Sigmoid colon (tissue), 7 donors: Measurements from ENCODE around the gene CCDC57. TPM values are rescaled to one million over a fixed set of nuclear protein-coding genes. Genes with fewer than 3 reads are reported as not detected.
"Not testable (repeated sequence)": the region's sequence is repeated elsewhere in the genome, so short reads cannot be mapped to it uniquely, and the experiment has no call there.

Experiments used
- DNase-seq: peaks from one replicate; pipeline ENCODE4 v3.0.0-alpha.2; 2019
- H3K27ac ChIP-seq, 4 donors: fragments of 200-600 bp; sonication (generic); one replicate each; pipeline ENCODE4 v1.5.1; 2016 to 2019; ENCODE audit warnings: mild to moderate bottlenecking in 1 of 4
- H3K27me3 ChIP-seq, 3 donors: fragments of 200-600 bp; sonication (generic); one replicate each; pipeline ENCODE4 v1.5.1; 2019; ENCODE audit warnings: mild to moderate bottlenecking in 1 of 3
- H3K36me3 ChIP-seq, 4 donors: fragments of 200-600 bp; sonication (generic); one replicate each; pipeline ENCODE4 v1.5.1; 2016 to 2019
- H3K4me1 ChIP-seq, 4 donors: fragments of 200-600 bp; sonication (generic); one replicate each; pipeline ENCODE4 v1.5.1; 2017 to 2019
- H3K4me3 ChIP-seq, 4 donors: fragments of 200-600 bp; sonication (generic); one replicate each; pipeline ENCODE4 v1.5.1; 2017 to 2019; ENCODE audit warnings: mild to moderate bottlenecking in 2 of 4, moderate library complexity in 1 of 4
- H3K9me3 ChIP-seq, 4 donors: fragments of 200-600 bp in 3 of 4; sonication (generic) in 3 of 4; one replicate each; pipeline versions ENCODE4 v1.5.1 to v1.6.1; 2013 to 2019
- CTCF ChIP-seq, 4 experiments: fragments of 450-650 bp in 3 of 4; fragments of 200-600 bp in 1 of 4; IDR thresholded peaks; one replicate each; pipeline ENCODE4 v1.5.1; 2016 to 2019; ENCODE audit warnings: antibody characterized with exemption in 4 of 4, mild to moderate bottlenecking in 3 of 4, moderate library complexity in 2 of 4
- EP300 ChIP-seq, 4 donors: sonication (generic); formaldehyde crosslinking; IDR thresholded peaks; one replicate each; pipeline ENCODE4 v1.6.1; 2017; ENCODE audit warnings: antibody characterized with exemption in 4 of 4
- POLR2A ChIP-seq, 2 donors: fragments of 450-650 bp; IDR thresholded peaks; one replicate each; pipeline ENCODE4 v1.6.1; 2016; ENCODE audit warnings: antibody characterized with exemption in 2 of 2, mild to moderate bottlenecking in 2 of 2, moderate library complexity in 2 of 2
- POLR2AphosphoS5 ChIP-seq, 4 donors: sonication (generic); formaldehyde crosslinking; IDR thresholded peaks; one replicate each; pipeline ENCODE4 v1.6.1; 2017; ENCODE audit warnings: antibody characterized with exemption in 4 of 4
- WGBS, 2 donors: extraction: QIAGEN DNeasy Blood & Tissue Kit; methylation state at CpG; one replicate each; pipeline ENCODE4 v1.1.7; 2013; 5-methylcytosine and 5-hydroxymethylcytosine counted together
- intact Hi-C: fragments of 100-400 bp; cut with DNase I; formaldehyde crosslinking; loops from one replicate; pipeline ENCODE4 v1.15.1; 2023
- polyA plus RNA-seq, 3 donors: library from polyadenylated mRNA; stranded (reverse); fragments of 200-250 nt; gene quantifications; one replicate each; pipeline ENCODE4 v1.2.3, GENCODE V29; 2013
- total RNA-seq, 4 donors: library from RNA; depleted of rRNA; stranded (reverse); fragments of >200 nt; gene quantifications; one replicate each; pipeline ENCODE4 v1.1.0, GENCODE V29; 2016
- donor health status: healthy with polysubstance abuse.
- donor health status: Bipolar disorder and iron deficiency.
- donor health status: healthy.

CCDC57 gene
- total RNA-seq (10 to 100 TPM; 13.3 to 34.1 (median 20.8) TPM), polyA plus RNA-seq (10 to 100 TPM; 17.4 to 47.8 (median 25.4) TPM)

- 0 to 1% methylated on average over 116 of the region's 116 CpGs for whole genome bisulfite sequencing, 2 donors
- peak; percentile 91 for DNase-seq
Observed at GRCh38 chr17:82212331-82213250, at the start of gene CCDC57. Gene CCDC57, minus strand, starts transcription at chr17:82212842. Its CDS starts 10,898 bp downstream, at chr17:82201944.

GRCh38 chr17:82262344-82262743 lies 49.7 kb upstream of the CCDC57 start:
- no peak for DNase-seq
- H3K36me3 ChIP-seq, result peaks cover 33 to 91% (median 50%) of the 10 kb centered on the region in 4 donors
- no peaks in the 10 kb centered on the region for H3K9me3 ChIP-seq
- TF ChIP-seq CTCF (IDR thresholded peaks at IDR 0.05) (no peak), EP300 (IDR thresholded peaks at IDR 0.05) (no peak), POLR2AphosphoS5 (IDR thresholded peaks at IDR 0.05) (no peak), POLR2A (IDR thresholded peaks at IDR 0.05) (no peak)
- H3K4me3 ChIP-seq, result no peak overlapping the region
- peak overlapping the region in 1 of 4 donors; percentile 35 for H3K27ac ChIP-seq
- H3K27me3 ChIP-seq, result no peaks in the 10 kb centered on the region
- 84 to 89% methylated on average over 4 of the region's 4 CpGs for WGBS, 2 donors
- intact Hi-C loops, result no loop called here
- H3K4me1 ChIP-seq, result peaks cover 0 to 30% (median 21%) of the 10 kb centered on the region in 4 donors

More at GRCh38 chr17:82212331-82213250, at the start of gene CCDC57:
- Histone ChIP-seq H3K4me3 (peak within 1 kb of the TSS; percentile 80 to 95 (median 88)), H3K27ac (peak within 1 kb of the TSS; percentile 84 to 91 (median 86)), H3K9me3 (no peaks in the 10 kb centered on the region), H3K27me3 (no peaks in the 10 kb centered on the region), H3K4me1 (peaks cover 0 to 30% (median 18%) of the 10 kb centered on the region in 4 donors), H3K36me3 (peaks cover 0 to 3% (median 0%) of the 10 kb centered on the region in 4 donors)
- TF ChIP-seq POLR2AphosphoS5 (IDR thresholded peaks at IDR 0.05) (peak in 3 of 4 donors; percentile 58 to 83 (median 76)), CTCF (IDR thresholded peaks at IDR 0.05) (peak in 1 of 4 experiments; percentile 12), POLR2A (IDR thresholded peaks at IDR 0.05) (no peak)
- intact Hi-C loops, result no loop called here

- intact Hi-C loops, H3K27ac ChIP-seq, H3K4me3 ChIP-seq, DNase-seq, H3K9me3 ChIP-seq, H3K27me3 ChIP-seq: not testable (repeated sequence)
- 94 to 97% methylated on average over 8 of the region's 8 CpGs for WGBS, 2 donors
- H3K36me3 ChIP-seq, result peaks cover 31 to 97% (median 53%) of the 10 kb centered on the region in 4 donors
- H3K4me1 ChIP-seq, result peaks cover 0 to 17% (median 3%) of the 10 kb centered on the region in 4 donors
Observed at GRCh38 chr17:82259972-82260961, 47.6 kb upstream of the CCDC57 start.

GRCh38 chr17:82258555-82258954 lies 45.9 kb upstream of the CCDC57 start:
- no peaks in the 10 kb centered on the region for H3K27me3 ChIP-seq
- DNase-seq, result no peak
- no peaks in the 10 kb centered on the region for H3K9me3 ChIP-seq
- intact Hi-C loops, result no loop called here
- TF ChIP-seq EP300 (IDR thresholded peaks at IDR 0.05) (no peak), POLR2A (IDR thresholded peaks at IDR 0.05) (no peak), POLR2AphosphoS5 (IDR thresholded peaks at IDR 0.05) (peak in 1 of 4 donors; percentile 2)
- H3K4me3 ChIP-seq, result no peak overlapping the region
- peaks cover 0 to 17% (median 3%) of the 10 kb centered on the region in 4 donors for H3K4me1 ChIP-seq
- H3K27ac ChIP-seq, result peak overlapping the region in 2 of 4 donors; percentile 16 to 20
- H3K36me3 ChIP-seq, result peaks cover 23 to 94% (median 47%) of the 10 kb centered on the region in 4 donors
- 84 to 86% methylated on average over 5 of the region's 5 CpGs for WGBS, 2 donors

GRCh38 chr17:82257473-82257872 lies 44.8 kb upstream of the CCDC57 start:
- H3K27ac ChIP-seq, result peak overlapping the region; percentile 9 to 62 (median 56)
- H3K9me3 ChIP-seq, result no peaks in the 10 kb centered on the region
- WGBS, 2 donors, result 52 to 66% methylated on average over 10 of the region's 10 CpGs
- peak; percentile 76 for DNase-seq
- H3K27me3 ChIP-seq, result no peaks in the 10 kb centered on the region
- H3K4me1 ChIP-seq, result peaks cover 0 to 12% (median 3%) of the 10 kb centered on the region in 4 donors
- intact Hi-C loops, result no loop called here
- no peak overlapping the region for H3K4me3 ChIP-seq
- peaks cover 26 to 94% (median 48%) of the 10 kb centered on the region in 4 donors for H3K36me3 ChIP-seq
- TF ChIP-seq CTCF (IDR thresholded peaks at IDR 0.05) (no peak), POLR2AphosphoS5 (IDR thresholded peaks at IDR 0.05) (peak in 1 of 4 donors; percentile 5)
